Testis (tissue), 2 donors: Measurements from ENCODE around the gene N4BP2L1.

Experiments
- POLR2A ChIP-seq: fragments of 450-650 bp; IDR thresholded peaks from one replicate; pipeline ENCODE4 v1.6.1; 2017; ENCODE audit warnings: antibody characterized with exemption, mild to moderate bottlenecking, moderate library complexity
- TF ChIP-seq, protein P1 (sequence below), 3 experiments: fragments of 450-650 bp in 2 of 3; fragments of 200-600 bp in 1 of 3; sonication (generic) in 1 of 3; IDR thresholded peaks; one replicate each; pipeline ENCODE4 v1.5.1; 2016 to 2019; ENCODE audit warnings: antibody characterized with exemption in 3 of 3, mild to moderate bottlenecking in 2 of 3, moderate library complexity in 1 of 3

- TF ChIP-seq, protein P1, sequence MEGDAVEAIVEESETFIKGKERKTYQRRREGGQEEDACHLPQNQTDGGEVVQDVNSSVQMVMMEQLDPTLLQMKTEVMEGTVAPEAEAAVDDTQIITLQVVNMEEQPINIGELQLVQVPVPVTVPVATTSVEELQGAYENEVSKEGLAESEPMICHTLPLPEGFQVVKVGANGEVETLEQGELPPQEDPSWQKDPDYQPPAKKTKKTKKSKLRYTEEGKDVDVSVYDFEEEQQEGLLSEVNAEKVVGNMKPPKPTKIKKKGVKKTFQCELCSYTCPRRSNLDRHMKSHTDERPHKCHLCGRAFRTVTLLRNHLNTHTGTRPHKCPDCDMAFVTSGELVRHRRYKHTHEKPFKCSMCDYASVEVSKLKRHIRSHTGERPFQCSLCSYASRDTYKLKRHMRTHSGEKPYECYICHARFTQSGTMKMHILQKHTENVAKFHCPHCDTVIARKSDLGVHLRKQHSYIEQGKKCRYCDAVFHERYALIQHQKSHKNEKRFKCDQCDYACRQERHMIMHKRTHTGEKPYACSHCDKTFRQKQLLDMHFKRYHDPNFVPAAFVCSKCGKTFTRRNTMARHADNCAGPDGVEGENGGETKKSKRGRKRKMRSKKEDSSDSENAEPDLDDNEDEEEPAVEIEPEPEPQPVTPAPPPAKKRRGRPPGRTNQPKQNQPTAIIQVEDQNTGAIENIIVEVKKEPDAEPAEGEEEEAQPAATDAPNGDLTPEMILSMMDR (IDR thresholded peaks at IDR 0.05), result no peak
- no peak for TF ChIP-seq POLR2A
These were observed 17.5 kb upstream of the N4BP2L1 start for GRCh38 chr13:32445461-32445860.
